HepG2 (cell line): ENCODE measurements around the gene EGLN2. TPM values are rescaled to one million over a fixed set of nuclear protein-coding genes. Genes with fewer than 3 reads are reported as not detected.

ENCODE experiments used
- HINFP ChIP-seq: sonication (generic); formaldehyde crosslinking; IDR thresholded peaks from 2 replicates; pipeline ENCODE4 v1.4.0; 2020; ENCODE audit warnings: low read depth, mild to moderate bottlenecking, missing genetic modification reagents
- MXD4 ChIP-seq: IDR thresholded peaks from 2 replicates; pipeline ENCODE4 v1.6.1; 2016; ENCODE audit warnings: mild to moderate bottlenecking, missing biosample characterization, missing genetic modification reagents
- NR2C2 ChIP-seq: sonication (generic); formaldehyde crosslinking; IDR thresholded peaks from 2 replicates; pipeline ENCODE4 v1.4.0; 2020; ENCODE audit warnings: missing genetic modification reagents, mild to moderate bottlenecking, moderate library complexity, borderline replicate concordance
- PAXIP1 ChIP-seq: sonication (generic); formaldehyde crosslinking; conservative IDR thresholded peaks from 2 replicates; pipeline ENCODE4 v1.4.0; 2020; ENCODE audit warnings: mild to moderate bottlenecking, missing genetic modification reagents, moderate library complexity
- PHF20 ChIP-seq: sonication (generic); formaldehyde crosslinking; IDR thresholded peaks from 2 replicates; pipeline ENCODE4 v1.5.0; 2020; ENCODE audit warnings: mild to moderate bottlenecking, missing genetic modification reagents
- PRDM10 ChIP-seq: sonication (generic); formaldehyde crosslinking; IDR thresholded peaks from 2 replicates; pipeline ENCODE4 v1.4.0; 2020; ENCODE audit warnings: low read depth, missing genetic modification reagents
- STAG1 ChIP-seq: sonication (generic); formaldehyde crosslinking; IDR thresholded peaks from 2 replicates; pipeline ENCODE4 v1.4.0; 2020; ENCODE audit warnings: missing genetic modification reagents
- TFAP4 ChIP-seq: sonication (generic); IDR thresholded peaks from 2 replicates; pipeline ENCODE4 v1.6.1; 2016; ENCODE audit warnings: low read depth, borderline replicate concordance
- TRAFD1 ChIP-seq: sonication (generic); formaldehyde crosslinking; IDR thresholded peaks from 2 replicates; pipeline ENCODE4 v1.5.1; 2020; ENCODE audit warnings: missing genetic modification reagents, mild to moderate bottlenecking, borderline replicate concordance
- U2AF1 ChIP-seq: fragments of 200-400 bp; formaldehyde crosslinking; optimal IDR thresholded peaks from 2 replicates; pipeline ENCODE3; 2017; ENCODE audit warnings: mild to moderate bottlenecking, low read depth, low read length
- ZC3H13 ChIP-seq: sonication (generic); formaldehyde crosslinking; IDR thresholded peaks from 2 replicates; pipeline ENCODE4 v1.8.1; 2023; ENCODE audit warnings: mild to moderate bottlenecking, missing genetic modification reagents, moderate library complexity
- ZNF34 ChIP-seq: sonication (generic); formaldehyde crosslinking; IDR thresholded peaks from 2 replicates; pipeline ENCODE4 v1.4.0; 2020; ENCODE audit warnings: mild to moderate bottlenecking, missing genetic modification reagents, borderline replicate concordance
- ZNF547 ChIP-seq: sonication (generic); formaldehyde crosslinking; IDR thresholded peaks from 2 replicates; pipeline ENCODE4 v1.5.1; 2020; ENCODE audit warnings: mild to moderate bottlenecking, missing genetic modification reagents
- ZNF770 ChIP-seq: sonication (generic); formaldehyde crosslinking; IDR thresholded peaks from 2 replicates; pipeline ENCODE4 v1.5.0; 2020; ENCODE audit warnings: mild to moderate bottlenecking, missing genetic modification reagents
- polyA plus RNA-seq, 8 experiments: library from polyadenylated mRNA; depleted of rRNA in 3 of 8; stranded (reverse) in 7 of 8; unstranded in 1 of 8; fragments of >200 nt; fragmentation: Illumina TruSeq in 4 of 8; extraction: Trizol in 4 of 8; gene quantifications; 2 replicates each; pipeline versions ENCODE4 v1.2.1 to v1.2.3, GENCODE V29; 2011 to 2016; ENCODE audit warnings: low read depth in 4 of 8, missing spikeins in 1 of 8, mixed read lengths in 1 of 8; ENCODE audit not compliant: insufficient read depth in 1 of 8
- total RNA-seq, 5 experiments: library from RNA; depleted of rRNA; stranded (reverse); fragments of >200 nt; fragmentation: Illumina TruSeq; extraction: Trizol; gene quantifications; 2 replicates each; pipeline ENCODE4 v1.2.3, GENCODE V29; 2016; ENCODE audit warnings: low read depth in 1 of 5

The EGLN2 gene
- total and polyA plus RNA-seq, 2 of the 13 experiments (the other 11 are each of a cell fraction or from before 2014, with no cell fraction given), result 16.5 to 40.8 TPM

- TF ChIP-seq ZNF547 (CRISPR knock-in tag) (no peak), STAG1 (CRISPR knock-in tag) (peak; percentile 17; the same call in 1 of the 2 replicates), HINFP (0 out of 2 replicates have a peak, but pooled peaks have one; percentile 39), ZC3H13 (CRISPR knock-in tag) (no peak), ZNF770 (CRISPR knock-in tag) (peak; percentile 84), PAXIP1 (CRISPR knock-in tag) (peak; percentile 64), PHF20 (CRISPR knock-in tag) (no peak), TFAP4 (peak; percentile 55; the same call in 1 of the 2 replicates), TRAFD1 (no peak), NR2C2 (CRISPR knock-in tag) (0 out of 2 replicates have a peak, but pooled peaks have one; percentile 28), U2AF1 (no peak), ZNF34 (CRISPR knock-in tag) (no peak), PRDM10 (0 out of 2 replicates have a peak, but pooled peaks have one; percentile 38), MXD4 (CRISPR knock-in tag) (no peak)
Measured at GRCh38 chr19:40754611-40755247, 44.3 kb upstream of the EGLN2 start (continued).
